NCI-H128 (cell line): ENCODE data around the gene YIPF7.

Experiments
- DNase-seq: peaks from one replicate; lab custom pipeline; 2025; ENCODE audit not compliant: unreplicated experiment; lab: John Stamatoyannopoulos, UW

The YIPF7 gene

DNA sequence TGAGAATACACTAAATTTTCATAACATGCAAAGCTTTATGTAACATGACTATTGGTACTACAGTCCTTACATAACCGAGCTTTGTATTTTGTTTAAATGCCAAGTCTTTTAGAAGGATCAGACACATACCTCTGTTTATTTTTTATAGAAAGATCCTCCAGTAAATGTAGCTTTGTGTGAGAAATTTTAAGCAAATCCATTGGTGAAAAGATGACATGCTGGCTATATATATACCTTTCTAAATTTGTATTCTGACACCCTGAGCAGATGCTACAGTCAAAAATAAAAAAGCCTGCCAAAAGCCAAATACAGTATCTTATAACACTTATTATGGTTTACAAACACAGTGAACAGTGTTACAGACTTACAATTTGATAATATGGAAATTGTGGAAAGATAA is at the start of gene YIPF7:
YIPF7 (minus strand) TSS at position 201 of the 400 bp plus-strand sequence. CDS start 1,525 bp downstream, outside the sequence.
- DNase-seq, result no peak

DNA sequence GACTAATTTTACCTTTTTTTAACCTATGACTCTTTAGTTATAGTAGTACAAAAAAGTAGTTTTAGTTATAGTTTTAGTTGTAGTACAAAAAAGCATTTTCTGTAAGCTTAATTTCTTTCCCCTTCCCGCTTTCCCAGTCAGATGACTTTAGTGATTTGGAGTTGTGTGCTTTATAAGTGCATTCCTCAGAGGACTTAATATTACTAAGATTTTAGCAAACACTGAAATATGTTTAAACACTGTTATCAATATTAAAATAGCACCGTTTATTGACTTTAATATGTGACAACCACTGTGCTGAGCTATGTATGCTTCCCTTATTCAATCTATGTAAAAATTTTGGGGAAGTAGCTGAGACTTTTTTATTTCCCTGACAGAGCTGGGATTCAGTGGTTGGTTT is 49.6 kb upstream of the YIPF7 start:
- DNase-seq, result no peak

DNA sequence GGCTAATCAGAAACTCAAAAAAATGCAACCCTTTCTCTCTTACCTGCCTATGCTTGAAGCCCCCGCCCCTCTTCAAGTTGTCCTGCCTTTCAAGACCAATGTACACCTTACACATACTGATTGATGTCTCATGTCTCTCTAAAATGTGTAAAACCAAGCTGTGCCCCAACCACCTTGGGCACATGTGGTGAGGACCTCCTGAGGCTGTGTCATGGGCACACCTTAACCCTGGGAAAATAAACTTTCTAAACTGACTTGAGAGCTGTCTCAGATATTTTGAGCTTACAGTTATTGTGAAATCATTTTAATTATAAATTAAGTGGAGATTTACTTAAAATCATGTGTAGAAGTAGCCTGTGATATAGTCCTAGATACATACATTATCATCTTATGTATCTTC is 49.0 kb upstream of the YIPF7 start:
- no peak for DNase-seq

DNA sequence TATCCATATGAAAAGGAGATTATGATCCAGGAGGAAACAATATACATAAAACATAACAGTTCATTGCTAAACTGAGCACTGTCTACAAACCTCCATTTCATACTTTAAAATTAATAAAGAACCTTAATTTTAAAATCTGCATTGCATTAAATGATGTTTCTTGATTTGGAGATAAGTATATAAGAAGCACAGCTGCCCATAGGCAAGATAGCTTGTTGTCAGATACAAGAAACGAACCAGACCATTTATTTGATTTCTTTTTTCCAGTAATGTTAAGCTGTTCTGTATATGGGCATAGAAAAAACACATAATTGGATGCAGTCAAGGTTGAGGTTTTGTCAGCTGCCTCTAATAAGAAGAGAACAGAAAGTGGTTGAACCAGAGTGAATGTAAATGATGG is 33.2 kb upstream of the YIPF7 start:
- DNase-seq, result no peak

DNA sequence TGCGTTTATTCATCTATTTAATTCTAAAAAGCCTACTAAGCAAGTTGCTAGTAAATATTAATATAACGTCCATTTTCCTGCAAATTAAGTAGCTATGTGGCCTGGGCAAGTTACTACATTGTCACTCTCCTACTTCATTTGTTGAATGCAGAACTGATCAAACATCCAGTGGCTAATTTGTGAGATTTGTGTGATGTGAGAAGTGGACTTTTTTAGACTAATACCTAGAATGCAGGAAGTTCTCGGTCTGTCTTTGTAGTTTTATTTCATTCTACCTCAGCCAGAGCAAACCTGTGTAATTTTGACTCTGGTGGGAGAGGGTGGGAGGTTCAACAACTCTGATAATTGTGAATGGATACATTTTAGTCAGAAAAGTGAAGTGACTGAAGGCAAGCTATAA is 27.6 kb upstream of the YIPF7 start:
- DNase-seq, result no peak

DNA sequence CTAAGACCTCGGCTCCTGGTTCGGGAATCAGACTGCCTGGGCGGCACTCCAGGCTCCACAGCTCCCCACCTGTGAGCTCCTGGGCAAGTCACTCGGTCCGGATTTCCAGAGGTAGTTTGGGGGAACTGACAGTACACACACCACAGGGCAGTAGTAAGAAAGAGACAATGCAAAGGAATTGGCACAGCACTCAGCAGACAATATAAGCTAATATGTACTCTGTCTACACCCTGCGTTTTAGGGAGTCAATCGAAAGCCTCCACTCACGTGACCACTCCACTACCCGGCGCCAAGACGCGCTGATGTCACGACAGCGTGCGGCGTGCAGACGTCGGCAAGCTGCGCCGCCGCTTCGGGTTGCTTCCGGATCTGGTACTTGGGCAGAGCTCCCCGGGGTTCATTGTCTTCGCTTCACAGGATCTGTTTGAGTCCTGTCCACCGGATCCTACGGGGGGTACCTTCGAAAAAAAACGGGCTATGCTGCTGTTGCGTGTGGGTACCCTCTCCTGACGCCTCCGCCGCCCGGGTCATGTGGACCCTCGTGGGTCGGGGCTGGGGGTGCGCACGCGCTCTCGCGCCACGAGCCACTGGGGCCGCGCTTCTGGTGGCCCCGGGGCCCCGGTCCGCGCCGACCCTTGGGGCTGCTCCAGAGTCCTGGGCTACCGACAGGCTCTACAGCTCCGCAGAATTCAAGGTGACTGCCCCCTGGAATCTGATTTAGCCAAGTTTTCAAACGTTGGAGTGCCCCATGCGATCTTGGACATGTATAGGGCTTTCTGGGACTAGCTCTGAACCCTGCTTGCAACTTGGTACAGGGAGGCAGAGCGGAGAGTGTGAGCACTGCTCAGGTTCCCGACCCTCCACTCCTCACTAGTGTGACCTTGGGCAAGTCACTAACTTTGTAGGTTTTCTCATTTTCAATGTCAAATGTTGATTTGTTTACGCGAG is 26.9 kb upstream of the YIPF7 start, which contains the start of gene GUF1:
GUF1 (plus strand) TSS at position 327 of the 948 bp plus-strand sequence; CDS start at position 530, 203 bp downstream.
- DNase-seq, result peak; percentile 52

DNA sequence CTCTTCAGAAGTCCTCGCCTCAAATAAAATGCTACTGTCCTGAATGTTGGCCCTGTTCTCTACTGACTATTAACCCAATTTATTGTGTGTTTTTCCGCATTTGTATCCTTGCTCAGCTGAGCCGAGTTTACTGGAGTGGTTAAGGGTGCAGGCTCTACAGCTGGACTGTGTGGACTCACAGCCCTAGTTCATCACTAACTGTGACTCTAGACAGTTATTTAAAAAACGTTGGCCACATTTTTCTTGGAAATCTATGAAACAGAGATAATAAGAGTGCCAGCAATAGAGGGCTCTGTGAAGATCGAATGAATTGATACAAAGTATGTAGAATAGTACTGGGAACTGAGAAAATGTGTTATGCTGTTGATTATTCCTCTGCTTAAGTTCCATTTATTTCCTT is 23.9 kb upstream of the YIPF7 start:
- DNase-seq, result no peak

DNA sequence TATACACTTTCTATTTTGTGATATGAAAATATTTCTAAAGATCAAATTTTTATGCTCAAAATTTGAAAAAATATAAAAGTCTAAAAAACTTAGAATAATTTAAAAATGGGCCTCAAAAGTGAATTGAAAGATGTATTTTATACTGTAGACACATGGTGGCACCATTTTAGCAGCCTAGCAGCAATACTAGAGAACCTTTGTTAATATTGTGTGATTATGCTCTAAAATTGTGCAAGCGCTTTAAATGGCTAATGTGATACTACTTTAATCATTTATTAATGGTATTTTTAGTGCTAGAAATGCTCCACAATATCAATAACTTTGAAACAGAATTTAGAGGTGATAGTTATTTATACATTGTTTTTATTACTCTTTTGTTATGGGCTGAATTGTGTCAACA is 23.0 kb upstream of the YIPF7 start:
- no peak for DNase-seq

DNA sequence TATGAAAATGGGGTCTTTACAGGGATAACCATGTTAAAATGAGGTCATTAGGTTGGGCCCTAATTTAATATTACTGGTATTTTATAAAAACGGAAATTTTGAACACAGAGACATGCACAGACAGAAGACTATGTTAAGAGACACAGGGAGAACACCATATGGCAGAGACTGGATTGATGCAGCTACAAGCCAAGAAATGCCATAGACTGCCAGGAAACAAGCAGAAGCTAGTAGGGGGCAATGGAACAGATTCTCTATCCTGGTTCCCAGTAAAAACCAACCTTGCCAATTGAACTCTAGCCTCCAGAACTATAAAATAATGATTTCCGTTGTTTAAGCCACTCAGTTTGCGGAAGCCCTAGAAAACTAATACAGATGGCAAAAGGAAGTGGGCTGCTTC is 20.2 kb upstream of the YIPF7 start:
- DNase-seq, result no peak

DNA sequence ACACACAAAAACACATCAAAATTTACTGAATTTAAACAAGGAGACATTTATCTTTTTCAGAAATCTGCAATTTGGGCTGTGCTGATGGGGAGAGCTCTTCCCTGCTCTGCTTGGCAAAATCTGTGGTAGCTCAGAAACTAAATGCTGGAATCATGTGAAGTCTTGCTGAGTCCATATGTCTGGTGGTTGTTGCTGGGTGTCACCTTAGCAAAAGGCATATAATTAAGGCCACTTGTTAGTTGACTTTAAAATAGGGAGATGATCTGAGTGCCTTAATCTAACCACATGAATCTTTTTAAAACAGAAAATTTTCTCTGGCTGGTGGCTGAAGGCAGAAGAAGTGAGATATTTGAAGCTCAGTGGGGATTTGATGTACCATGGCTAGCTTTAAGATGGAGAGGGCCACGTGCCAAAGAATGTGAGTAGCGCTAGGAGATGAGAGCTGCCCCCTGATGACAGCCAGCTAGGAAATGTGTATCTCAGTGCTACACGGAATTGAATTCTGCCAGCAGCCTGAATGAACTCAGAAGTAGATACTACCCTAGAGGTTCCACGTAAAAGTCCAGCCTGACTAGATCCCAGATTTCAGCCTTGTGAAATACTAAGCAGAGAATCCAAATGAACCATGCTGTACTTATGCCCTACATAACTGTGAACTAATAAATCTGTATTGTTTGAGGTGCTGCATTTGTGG is 19.2 kb upstream of the YIPF7 start:
- no peak for DNase-seq

DNA sequence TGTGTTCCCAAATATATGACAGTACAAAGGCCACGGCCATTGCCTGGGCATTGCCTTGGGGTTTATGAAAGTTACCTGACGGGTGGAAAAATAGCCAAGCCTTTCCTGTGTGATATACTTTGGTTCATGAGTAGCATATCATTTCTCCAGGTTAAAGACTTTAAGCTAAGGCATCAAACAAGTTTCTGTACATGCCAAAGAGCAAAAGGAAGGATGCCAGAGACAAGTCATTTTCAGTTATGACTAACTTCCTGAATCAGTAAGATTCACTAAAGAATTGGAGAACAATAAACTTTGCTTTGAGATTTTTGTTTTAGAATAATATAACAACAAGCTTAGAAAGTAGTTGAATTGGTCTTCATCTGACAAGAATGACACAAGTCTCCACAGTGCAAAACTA is 17.1 kb upstream of the YIPF7 start:
- no peak for DNase-seq

DNA sequence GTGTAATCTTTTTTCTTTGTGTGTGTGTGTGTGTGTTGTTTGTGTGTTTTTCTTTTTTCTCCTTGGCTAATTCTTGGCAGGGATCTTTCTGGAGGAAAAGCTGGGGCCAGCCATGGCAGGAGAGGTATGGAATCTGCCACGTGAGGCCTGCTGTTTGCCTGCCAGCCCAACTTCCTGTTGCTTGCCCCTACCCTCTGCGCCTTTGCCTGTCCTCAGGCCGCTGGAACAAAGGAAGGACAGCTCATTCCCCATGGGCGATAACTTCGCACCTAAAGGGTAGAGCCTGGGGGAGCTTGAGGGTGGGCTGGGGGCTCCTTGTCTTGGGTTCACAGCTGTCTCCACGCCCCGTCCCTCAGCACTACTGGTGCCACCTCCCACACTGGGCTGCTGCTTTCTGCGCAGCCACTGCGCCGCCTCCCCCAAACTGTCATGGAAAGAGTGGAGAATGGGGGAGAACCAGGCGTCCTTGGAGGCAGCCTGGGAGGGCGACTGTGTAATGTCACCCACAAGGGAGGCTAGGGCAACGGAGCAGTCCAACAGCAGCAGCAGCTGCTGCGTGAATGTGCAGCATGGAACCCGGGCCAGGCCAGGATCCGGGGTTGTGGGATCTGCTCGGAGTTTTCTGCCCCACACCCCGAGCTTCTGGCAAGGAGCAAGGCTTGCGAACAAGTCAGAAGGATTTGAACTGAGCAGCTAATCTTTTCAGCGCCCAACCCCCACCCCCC is 12.3 kb upstream of the YIPF7 start:
- DNase-seq, result no peak

DNA sequence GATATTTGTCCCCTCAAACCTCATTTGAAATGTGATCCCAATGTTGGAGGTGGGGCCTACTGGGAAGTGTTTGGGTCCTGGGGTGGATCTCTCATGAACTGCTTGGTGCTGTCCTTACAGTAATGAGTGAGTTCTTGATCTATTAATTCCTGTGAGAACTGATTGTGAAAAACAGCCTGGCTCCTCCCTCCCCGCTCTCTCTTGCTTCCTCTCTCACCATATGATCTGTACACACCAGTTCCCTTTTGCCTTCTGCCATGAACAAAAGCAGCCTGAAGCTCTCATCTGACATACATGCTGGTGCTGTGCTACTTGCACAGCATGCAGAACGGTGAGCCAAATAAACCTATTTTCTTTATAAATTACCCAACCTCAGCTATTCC is 11.2 kb upstream of the YIPF7 start:
- DNase-seq, result no peak

DNA sequence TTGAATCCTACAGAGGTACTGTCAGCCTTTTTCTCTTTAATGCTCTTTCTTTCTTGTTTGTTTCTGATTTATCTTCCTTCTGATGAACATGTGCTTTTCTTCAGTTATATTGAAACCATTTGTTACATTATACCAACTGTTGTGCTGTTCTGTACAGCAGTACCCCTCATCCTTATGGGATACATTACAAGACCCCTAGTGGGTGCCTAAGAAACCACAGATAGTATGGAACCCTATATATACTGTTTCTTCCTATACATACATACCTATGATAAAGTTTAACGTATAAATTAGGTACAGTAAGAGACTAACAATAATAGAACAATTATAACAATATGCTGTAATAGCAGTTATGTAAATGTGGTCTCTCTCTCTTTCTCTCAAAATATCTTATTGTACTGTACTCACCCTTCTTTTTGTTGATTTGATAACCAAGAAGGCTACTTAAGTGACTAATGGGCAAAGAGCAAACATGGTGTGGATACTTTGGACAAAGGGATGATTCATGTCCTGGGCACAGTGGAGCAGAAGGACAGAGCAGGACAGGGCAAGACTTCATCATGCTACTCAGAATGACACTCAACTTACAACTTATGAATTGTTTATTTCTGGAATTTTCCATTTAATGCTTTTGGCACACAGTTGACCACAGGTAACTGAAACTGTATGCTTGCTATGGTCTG is 10.7 kb upstream of the YIPF7 start:
- DNase-seq, result no peak

DNA sequence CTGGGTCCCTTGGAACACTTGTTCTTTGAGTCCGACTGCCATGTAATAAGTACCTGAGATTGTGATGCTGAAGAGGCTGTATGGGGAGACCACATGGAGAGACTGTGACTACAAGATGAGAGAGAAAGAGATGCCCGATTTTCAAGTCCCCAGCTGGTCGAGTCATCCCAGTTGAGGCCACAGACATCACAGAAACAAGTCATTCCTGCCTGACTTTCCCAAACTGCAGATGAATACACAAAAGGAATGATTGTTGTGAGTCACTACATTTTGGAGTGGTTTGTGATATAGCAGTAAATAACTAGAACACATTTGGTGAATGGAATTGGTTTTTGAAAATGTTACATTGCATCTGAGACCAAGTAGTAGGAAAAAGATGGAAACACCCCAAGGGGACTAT is 9.0 kb upstream of the YIPF7 start:
- no peak for DNase-seq

DNA sequence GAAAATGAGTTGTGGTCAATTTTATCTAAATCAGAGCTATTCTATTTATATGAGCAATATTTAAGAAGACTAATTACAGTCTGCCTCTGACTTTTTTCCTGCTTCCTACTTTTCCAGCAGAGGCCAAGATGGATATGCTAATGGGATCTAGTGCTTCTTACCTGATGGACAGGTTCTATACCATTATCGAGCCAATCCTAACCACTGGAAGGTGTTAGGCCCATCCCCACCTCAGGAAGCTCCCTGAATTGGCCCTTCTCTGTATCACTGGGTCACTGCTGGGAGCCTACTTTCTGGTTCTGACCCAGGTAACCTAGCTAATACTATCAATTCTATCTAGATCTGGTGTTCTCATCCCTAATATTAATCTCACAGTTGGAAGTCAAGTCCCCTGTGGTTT is 577 bp upstream of the YIPF7 start:
- DNase-seq, result no peak

DNA sequence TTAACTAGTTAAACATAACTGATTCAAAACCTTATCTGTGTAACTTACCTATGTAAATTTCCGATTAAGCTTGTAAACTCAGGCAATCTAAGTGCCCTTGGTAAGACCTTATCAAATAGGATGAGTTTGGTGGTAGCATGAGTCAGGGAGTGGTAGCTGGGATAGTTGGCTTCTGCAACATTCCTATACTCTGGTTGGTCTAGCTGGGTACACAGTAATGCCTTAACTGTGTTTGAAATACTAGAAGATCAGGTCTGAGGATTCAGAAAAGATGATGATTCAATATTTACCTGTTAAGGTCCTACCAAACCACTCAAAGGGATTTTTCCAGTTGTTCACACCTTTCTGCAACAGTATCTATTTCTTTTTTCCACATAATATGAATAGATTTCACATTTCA is 5.3 kb downstream of the YIPF7 start:
- DNase-seq, result no peak

DNA sequence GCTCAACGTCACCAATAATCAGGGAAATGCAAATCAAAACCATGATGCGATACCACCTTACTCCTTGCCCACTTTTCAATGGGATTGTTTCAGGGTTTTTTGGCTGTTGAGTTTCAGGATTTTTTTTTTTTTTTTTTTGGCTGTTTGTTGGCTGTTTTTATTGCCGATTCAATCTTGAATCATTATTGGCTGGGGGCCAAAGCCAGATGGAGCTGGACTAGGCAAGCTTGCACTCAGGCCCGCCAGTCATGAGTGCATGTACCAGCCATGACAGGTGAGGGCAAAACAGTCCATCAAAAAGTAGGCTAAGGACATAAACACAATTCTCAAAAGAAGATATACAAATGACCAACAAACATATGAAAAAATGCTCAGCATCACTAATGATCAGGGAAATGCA is 13.3 kb downstream of the YIPF7 start:
- no peak for DNase-seq

DNA sequence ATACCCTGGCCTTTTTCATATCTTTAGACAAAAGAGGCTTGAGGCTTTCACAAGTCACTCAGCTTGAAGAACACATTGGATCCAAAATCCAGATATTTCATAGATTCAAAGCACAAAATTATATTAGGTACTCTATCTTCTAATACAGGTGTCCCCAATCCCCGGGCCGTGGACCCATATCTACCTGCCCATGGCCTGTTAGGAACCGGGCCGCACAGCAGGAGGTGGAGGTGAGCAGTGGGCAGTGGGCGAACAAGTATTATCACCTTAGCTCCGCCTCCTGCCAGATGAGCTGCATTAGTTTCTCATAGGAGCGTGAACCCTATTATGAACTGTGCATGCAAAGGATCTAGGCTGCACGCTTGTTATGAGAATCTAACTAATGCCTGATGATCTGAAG is 18.7 kb downstream of the YIPF7 start:
- DNase-seq, result no peak

DNA sequence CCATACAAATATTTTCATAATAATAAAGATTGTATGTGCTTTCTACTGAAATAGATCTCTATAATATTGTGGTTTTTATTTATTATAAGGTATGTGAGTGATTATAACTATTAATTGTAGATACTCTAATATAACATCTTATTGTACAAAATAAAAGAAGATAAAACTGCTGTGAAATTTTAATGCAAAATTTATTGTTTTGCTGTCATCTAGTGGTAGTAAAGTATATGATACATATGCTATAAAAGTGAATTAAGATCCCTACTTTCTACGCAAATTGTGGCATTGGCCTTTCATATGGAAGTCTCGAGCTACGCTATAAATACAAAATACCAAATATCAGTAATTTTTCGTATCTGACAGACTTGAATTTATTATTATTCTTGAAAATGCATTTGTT is 19.3 kb downstream of the YIPF7 start:
- no peak for DNase-seq

DNA sequence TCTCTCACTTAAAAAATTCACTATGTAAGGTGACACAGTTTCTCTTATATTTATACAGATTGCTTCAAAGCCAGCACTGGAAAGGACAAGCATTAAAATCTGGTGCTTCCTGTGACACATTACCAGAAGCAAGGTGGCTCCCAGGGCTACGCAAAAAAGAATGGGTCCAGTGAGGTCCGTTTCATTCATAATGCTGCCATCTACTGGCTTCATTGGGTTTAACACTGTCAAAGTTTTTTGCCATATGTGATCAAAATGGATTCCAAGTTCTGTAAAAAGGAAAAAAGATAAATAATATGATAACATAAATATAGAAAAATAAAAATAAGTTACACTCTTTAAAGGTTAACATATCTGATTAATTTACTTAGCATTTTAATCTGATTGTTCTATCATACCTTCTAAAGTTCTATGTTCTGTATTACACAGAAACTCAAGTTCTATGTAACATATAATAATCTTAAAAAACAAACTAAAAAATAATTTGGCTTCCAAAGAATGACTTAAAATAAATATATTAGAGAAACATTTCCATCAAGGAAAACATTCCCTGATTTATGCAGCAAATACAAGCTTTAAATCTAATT is 22.1 kb downstream of the YIPF7 start:
- peak; percentile 13 for DNase-seq
